ENCODE results near the gene JCHAIN. TPM values are rescaled to one million over a fixed set of nuclear protein-coding genes. Genes with fewer than 3 reads are reported as not detected.
A peak's percentile ranks its signal among the peaks of the same experiment; 100 is the strongest.

Gene JCHAIN
- total and polyA plus RNA-seq, 2 of the 4 experiments (the other 2 are of a cell fraction): 0.72 to 0.86 TPM

GRCh38 chr4:70670332-70671014 lies 4.2 kb upstream of the JCHAIN start:
- Histone ChIP-seq H3K4ac (ENCODE audit: low read depth, low read length) (no peak overlapping the region), H3K14ac (replicated peaks; ENCODE audit: low read depth, low read length) (0 out of 2 replicates have a peak overlapping the region, but pooled peaks have one; percentile 1), H3K56ac (ENCODE audit: extremely low read depth, insufficient read depth, low read length) (no peak overlapping the region), H2BK20ac (ENCODE audit: low read depth, low read length) (no peak overlapping the region), H3K9ac (ENCODE audit: low read depth, low read length) (no peak overlapping the region), H2AK9ac (replicated peaks; ENCODE audit: low read depth, low read length, poor library complexity) (no peak overlapping the region), H3K18ac (ENCODE audit: low read depth, low read length) (no peak overlapping the region; the same call in 1 of the 2 replicates), H4K5ac (ENCODE audit: low read depth, low read length) (no peak overlapping the region), H4K91ac (ENCODE audit: insufficient read depth, low read depth, low read length) (no peak overlapping the region), H3K9me1 (ENCODE audit: insufficient read depth, low read length) (no peaks in the 10 kb centered on the region), H3K27me3 (ENCODE audit: control insufficient read depth, insufficient read depth, low read length) (no peaks in the 10 kb centered on the region; the same call in 1 of the 2 replicates), H3K79me1 (ENCODE audit: low read depth in 1 of 2, low read length in 2 of 2) (no peaks in the 10 kb centered on the region), H2BK15ac (ENCODE audit: low read depth, low read length) (no peak overlapping the region), H3K4me1 (ENCODE audit: control insufficient read depth, insufficient read depth, low read length) (peaks cover 2% of the 10 kb centered on the region; the same call in 1 of the 2 replicates), H2AFZ (replicated peaks; ENCODE audit: low read length, poor library complexity) (no peak overlapping the region), H3K36me3 (ENCODE audit: control insufficient read depth, insufficient read depth, low read length) (no peaks in the 10 kb centered on the region), H2AK5ac (ENCODE audit: low read depth, low read length) (no peak overlapping the region), H4K8ac (ENCODE audit: low read depth in 2 of 2, low read length in 2 of 2) (no peak overlapping the region), H3K9me3 (ENCODE audit: control insufficient read depth, insufficient read depth, low read length) (no peaks in the 10 kb centered on the region), H3K23ac (ENCODE audit: low read depth, low read length) (no peak overlapping the region), H2BK5ac (ENCODE audit: low read depth, low read length, poor library complexity, severe bottlenecking) (no peak overlapping the region), H3K27ac (ENCODE audit: insufficient read depth, low read length) (no peak overlapping the region), H3K4me3 (ENCODE audit: insufficient read depth, low read depth, low read length) (no peak overlapping the region), H2BK120ac (ENCODE audit: low read depth, low read length) (no peak overlapping the region), H4K20me1 (ENCODE audit: insufficient read depth, low read length) (no peaks in the 10 kb centered on the region), H3K4me2 (ENCODE audit: low read depth, low read length) (peak overlapping the region; percentile 46; the same call in 1 of the 2 replicates)
- ChIA-PET POLR2A (ENCODE audit: unreplicated experiment) (no interaction called here), CTCF (interaction anchor here (1.4 kb wide), 1 partner anchor 19 kb away, joined by 3 read pairs; no protein-coding TSS in a partner anchor)
- peak; percentile 75 for DNase-seq
- intact Hi-C loops (cut with micrococcal nuclease): no loop called here
- WGBS, 2 experiments (ENCODE audit: extremely low coverage in 2 of 2, insufficient read length in 1 of 2): no CpG with 5 or more reads among the region's 5 CpGs
- dilution Hi-C loops (cut with HindIII; ENCODE audit: low sequenced_read_pairs, unreplicated experiment): no loop called here
- peak; percentile 82 for ATAC-seq (ENCODE audit: low read depth)
- no peak for TF ChIP-seq MXI1 (IDR thresholded peaks at IDR 0.05; ENCODE audit: borderline replicate concordance, low read depth, low read length)
- TF ChIP-seq RAD21 (IDR thresholded peaks at IDR 0.05; ENCODE audit: low read length): no peak
- TF ChIP-seq MAFK (IDR thresholded peaks at IDR 0.05; ENCODE audit: low read depth, low read length): no peak
- no peak for TF ChIP-seq RFX5 (IDR thresholded peaks at IDR 0.05; ENCODE audit: low read depth, low read length)
- no peak for TF ChIP-seq NFE2L2 (IDR thresholded peaks at IDR 0.05; ENCODE audit: low read depth, low read length)
- TF ChIP-seq CEBPB (IDR thresholded peaks at IDR 0.05; ENCODE audit: low read depth, low read length): no peak
- no peak for TF ChIP-seq USF2 (IDR thresholded peaks at IDR 0.05; ENCODE audit: low read depth, low read length)
- TF ChIP-seq FOS (IDR thresholded peaks at IDR 0.05; ENCODE audit: low read depth, low read length): 0 out of 2 replicates have a peak, but pooled peaks have one; percentile 17
- no peak for TF ChIP-seq CHD1 (IDR thresholded peaks at IDR 0.05; ENCODE audit: low read depth, low read length)
- TF ChIP-seq ELK1 (IDR thresholded peaks at IDR 0.05; ENCODE audit: borderline replicate concordance, low read depth, low read length): no peak
- TF ChIP-seq CTCF (conservative IDR thresholded peaks at IDR 0.05; ENCODE audit: low read depth, low read length): no peak
- no peak for TF ChIP-seq MAZ (IDR thresholded peaks at IDR 0.05; ENCODE audit: borderline replicate concordance, low read depth, low read length)
- no peak for TF ChIP-seq BHLHE40 (IDR thresholded peaks at IDR 0.05; ENCODE audit: low read depth, low read length)
- TF ChIP-seq SMC3 (IDR thresholded peaks at IDR 0.05; ENCODE audit: low read depth, low read length): no peak
- peak; percentile 97 for TF ChIP-seq RCOR1 (IDR thresholded peaks at IDR 0.05; ENCODE audit: insufficient replicate concordance, low read length)
- in situ Hi-C loops (cut with MboI; ENCODE audit: low sequenced_read_pairs): no loop called here
- no TSS peak for BruUV-seq (replicated peaks)

All from IMR-90 (cell line).